Heart left ventricle (tissue), 16 donors: Measurements from ENCODE around the gene CTNNBIP1. TPM values are rescaled to one million over a fixed set of nuclear protein-coding genes. Genes with fewer than 3 reads are reported as not detected.

ENCODE experiments used
- ATAC-seq, 4 donors: fragments of 200-7000 bp; cut with Tn5 transposase; one replicate each; pipeline ENCODE4 v1.9.1; 2020 to 2022; ENCODE audit warnings: moderate library complexity in 4 of 4, mild to moderate bottlenecking in 3 of 4, moderate number of reproducible peaks in 1 of 4
- DNase-seq, 5 donors: peaks; one replicate each; pipeline ENCODE4 v3.0.0-alpha.2; 2020
- H3K27ac ChIP-seq, 12 donors: fragments of 200-600 bp; sonication (generic) in 4 of 12; one replicate each; pipeline versions ENCODE4 v1.5.0 to v1.8.0; 2016 to 2022; ENCODE audit warnings: mild to moderate bottlenecking in 2 of 12
- H3K27me3 ChIP-seq, 9 donors: fragments of 200-600 bp; sonication (generic) in 2 of 9; one replicate each; pipeline versions ENCODE4 v1.5.1 to v1.8.0; 2016 to 2022; ENCODE audit warnings: mild to moderate bottlenecking in 3 of 9
- H3K36me3 ChIP-seq, 9 donors: fragments of 200-600 bp; sonication (generic) in 2 of 9; one replicate each; pipeline versions ENCODE4 v1.5.0 to v1.8.0; 2018 to 2022; ENCODE audit warnings: mild to moderate bottlenecking in 2 of 9
- H3K4me1 ChIP-seq, 12 donors: fragments of 200-600 bp; sonication (generic) in 4 of 12; one replicate each; pipeline versions ENCODE4 v1.5.0 to v1.8.0; 2016 to 2022; ENCODE audit warnings: mild to moderate bottlenecking in 3 of 12
- H3K4me3 ChIP-seq, 12 donors: fragments of 200-600 bp; sonication (generic) in 4 of 12; one replicate each; pipeline versions ENCODE4 v1.5.0 to v1.8.0; 2017 to 2022; ENCODE audit warnings: mild to moderate bottlenecking in 9 of 12, moderate library complexity in 4 of 12
- H3K9me3 ChIP-seq, 12 donors: fragments of 200-600 bp; sonication (generic) in 4 of 12; one replicate each; pipeline versions ENCODE4 v1.5.0 to v1.8.0; 2016 to 2022; ENCODE audit warnings: mild to moderate bottlenecking in 1 of 12
- POLR2A ChIP-seq, 2 donors: fragments of 450-650 bp; IDR thresholded peaks; one replicate each; pipeline ENCODE4 v1.6.1; 2017; ENCODE audit warnings: antibody characterized with exemption in 2 of 2, mild to moderate bottlenecking in 2 of 2, moderate library complexity in 2 of 2
- WGBS, 4 donors: extraction: QIAGEN DNeasy Blood & Tissue Kit in 2 of 4; methylation state at CpG; one replicate each; pipeline versions ENCODE4 v1.1.5 to v1.1.7; 2013 to 2018; 5-methylcytosine and 5-hydroxymethylcytosine counted together
- intact Hi-C, 10 donors: fragments of 100-400 bp; cut with DNase I; formaldehyde crosslinking; loops; one replicate each; pipeline versions ENCODE4 v1.11.1 to v1.14.2; 2022
- polyA plus RNA-seq, 2 donors: library from polyadenylated mRNA; stranded (reverse); fragments of 200-250 nt; gene quantifications; one replicate each; pipeline ENCODE4 v1.2.3, GENCODE V29; 2013
- total RNA-seq, 9 donors: library from RNA; depleted of rRNA in 2 of 9; stranded (reverse); fragments of >200 nt in 2 of 9; fragmentation: NEBNext Ultra II Directional in 3 of 9; extraction: Animal tissue kit (Norgen Biotek cat#: 25700) in 3 of 9; gene quantifications; one replicate each; pipeline versions ENCODE4 v1.1.0 to v1.2.4, GENCODE V29; 2016 to 2023
- TF ChIP-seq, protein P1 (sequence below), 12 donors: fragments of 200-600 bp; sonication (generic) in 4 of 12; IDR thresholded peaks; one replicate each; pipeline versions ENCODE4 v1.5.0 to v1.8.0; 2018 to 2022; ENCODE audit warnings: antibody characterized with exemption in 12 of 12, mild to moderate bottlenecking in 5 of 12
- donor health status: ischemic (EF 13 %, LVEDD 7.1; RV severe dilation, severe dysfunction).
- donor health status: healthy with polysubstance abuse.
- donor health status: DM: no; HTN: yes; CAD: no.
- donor health status: DM: no; HTN: no; CAD: no.
- donor health status: ischemic (EF 25% LVEDD 6.9; RV normal size, moderate dysfunction).
- donor health status: ischemic (EF 25% LVEDD 5.7; RV mildly dilated, moderate dysfunction).
- donor health status: healthy.
- donor health status: DM: yes; HTN: yes; CAD: no.
- donor health status: ischemic (EF 35%, LVEDD 5.7; RV mildly dilated, moderate dysfunction).
- donor health status: nonischemic (EF 11% LVEDD 7.7; RV severe dilation, severe dysfunction).
- donor health status: DM: yes; HTN: yes; CAD: no.
- donor health status: PGD.
- donor health status: ischemic (EF 29% LVEDD 5.4; RV normal size, mild dysfunction).
- donor health status: nonischemic (EF 23%, LVEDD 6.1; RV moderate dilation, normal function).

The CTNNBIP1 gene
- total and polyA plus RNA-seq, 11 donors = 25.4 to 62.0 (median 40.7) TPM

DNA sequence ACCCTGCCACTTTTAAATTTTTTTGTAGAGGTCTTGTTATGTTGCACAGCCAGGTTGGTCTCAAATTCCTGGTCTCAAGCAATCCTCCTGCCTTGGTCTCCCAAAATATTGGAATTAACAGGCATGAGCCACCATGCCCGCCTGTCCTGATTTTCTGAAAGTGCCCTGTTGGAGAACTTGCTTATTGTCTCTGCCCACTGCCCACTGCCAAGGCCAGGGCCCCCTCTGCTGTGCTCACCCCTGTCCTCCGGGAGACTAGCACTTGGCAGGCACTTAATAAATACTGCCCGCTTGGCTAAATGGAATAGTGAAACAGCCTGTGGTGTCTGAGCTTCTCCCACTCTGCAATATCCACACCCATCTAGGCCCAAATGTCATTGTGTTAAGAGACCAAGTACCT is 35.7 kb downstream of the CTNNBIP1 start:
- H3K9me3 ChIP-seq = no peaks in the 10 kb centered on the region
- DNase-seq = peak in 1 of 5 donors; percentile 24
- no peak overlapping the region for H3K4me3 ChIP-seq
- WGBS, 4 donors = 75 to 79% (median 76%) methylated on average over 3 of the region's 3 CpGs
- ATAC-seq = no peak
- TF ChIP-seq, protein P1, sequence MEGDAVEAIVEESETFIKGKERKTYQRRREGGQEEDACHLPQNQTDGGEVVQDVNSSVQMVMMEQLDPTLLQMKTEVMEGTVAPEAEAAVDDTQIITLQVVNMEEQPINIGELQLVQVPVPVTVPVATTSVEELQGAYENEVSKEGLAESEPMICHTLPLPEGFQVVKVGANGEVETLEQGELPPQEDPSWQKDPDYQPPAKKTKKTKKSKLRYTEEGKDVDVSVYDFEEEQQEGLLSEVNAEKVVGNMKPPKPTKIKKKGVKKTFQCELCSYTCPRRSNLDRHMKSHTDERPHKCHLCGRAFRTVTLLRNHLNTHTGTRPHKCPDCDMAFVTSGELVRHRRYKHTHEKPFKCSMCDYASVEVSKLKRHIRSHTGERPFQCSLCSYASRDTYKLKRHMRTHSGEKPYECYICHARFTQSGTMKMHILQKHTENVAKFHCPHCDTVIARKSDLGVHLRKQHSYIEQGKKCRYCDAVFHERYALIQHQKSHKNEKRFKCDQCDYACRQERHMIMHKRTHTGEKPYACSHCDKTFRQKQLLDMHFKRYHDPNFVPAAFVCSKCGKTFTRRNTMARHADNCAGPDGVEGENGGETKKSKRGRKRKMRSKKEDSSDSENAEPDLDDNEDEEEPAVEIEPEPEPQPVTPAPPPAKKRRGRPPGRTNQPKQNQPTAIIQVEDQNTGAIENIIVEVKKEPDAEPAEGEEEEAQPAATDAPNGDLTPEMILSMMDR (IDR thresholded peaks at IDR 0.05) = no peak
- no peak for TF ChIP-seq POLR2A (IDR thresholded peaks at IDR 0.05)
- intact Hi-C loops = loop anchor here in 7 of 10 donors (2.0 to 10.0 kb wide), 8 partner anchors 36 to 160 kb away; partner anchors contain the start of genes UBE4B (in 4 of the 7), LZIC (in 2 of the 7), NMNAT1 (in 2 of the 7) and CTNNBIP1 (in 1 of the 7)
- H3K27me3 ChIP-seq = no peaks in the 10 kb centered on the region
- H3K36me3 ChIP-seq = peaks cover 0 to 26% (median 23%) of the 10 kb centered on the region in 9 donors
- peaks cover 0 to 43% (median 23%) of the 10 kb centered on the region in 12 donors for H3K4me1 ChIP-seq
- H3K27ac ChIP-seq = peak overlapping the region in 2 of 12 donors; percentile 34 to 65

DNA sequence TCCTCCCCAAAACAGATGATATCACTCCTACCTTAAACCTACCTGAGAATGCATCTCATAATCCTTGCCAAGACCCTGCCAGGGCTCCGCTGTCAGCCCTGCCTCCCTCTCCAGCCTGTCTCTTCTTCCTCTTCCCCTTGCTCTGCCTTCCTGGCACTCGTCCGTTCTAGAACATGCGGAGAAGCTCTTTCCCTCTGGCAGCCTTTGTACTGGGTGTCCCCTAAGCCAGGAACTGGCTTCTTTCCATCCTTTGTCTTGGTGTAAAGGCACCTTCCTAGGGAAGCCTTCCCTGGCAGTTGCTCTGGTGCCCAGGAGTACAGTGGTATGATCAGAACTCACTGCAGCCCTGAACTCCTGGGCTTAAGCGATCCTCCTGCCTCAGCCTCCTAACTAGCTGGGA is 36.1 kb downstream of the CTNNBIP1 start:
- Histone ChIP-seq H3K4me1 (peaks cover 0 to 43% (median 23%) of the 10 kb centered on the region in 12 donors), H3K27me3 (no peaks in the 10 kb centered on the region), H3K4me3 (no peak overlapping the region), H3K36me3 (peaks cover 0 to 31% (median 27%) of the 10 kb centered on the region in 9 donors), H3K9me3 (no peaks in the 10 kb centered on the region), H3K27ac (peak overlapping the region in 1 of 12 donors; percentile 65)
- TF ChIP-seq POLR2A (IDR thresholded peaks at IDR 0.05) = no peak
- TF ChIP-seq, protein P1 (IDR thresholded peaks at IDR 0.05) = no peak
- DNase-seq = peak in 1 of 5 donors; percentile 21
- intact Hi-C loops = loop anchor here in 7 of 10 donors (2.0 to 10.0 kb wide), 8 partner anchors 37 to 161 kb away; partner anchors contain the start of genes UBE4B (in 4 of the 7), LZIC (in 2 of the 7), NMNAT1 (in 2 of the 7) and CTNNBIP1 (in 1 of the 7)
- ATAC-seq = no peak
- WGBS, 4 donors = 51 to 75% (median 61%) methylated on average over 5 of the region's 5 CpGs

DNA sequence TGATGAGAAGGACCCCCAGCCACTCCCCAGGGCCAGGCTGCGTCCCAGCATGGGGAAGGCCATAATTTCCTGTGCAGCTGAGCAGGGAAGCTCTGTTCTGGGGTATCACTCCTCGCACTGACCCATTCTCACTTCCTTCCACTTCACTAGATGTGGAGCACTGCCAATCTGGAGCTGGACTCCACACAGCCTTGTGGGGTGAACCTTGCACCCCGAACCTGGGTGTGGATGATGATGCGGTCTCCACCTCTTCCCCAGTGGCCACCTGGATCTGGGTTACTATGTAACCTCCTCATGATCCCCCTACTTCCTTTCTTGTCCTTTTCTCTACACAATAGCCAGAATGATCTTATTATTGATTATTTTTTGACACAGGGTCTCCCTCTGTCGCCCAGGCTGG is 36.7 kb downstream of the CTNNBIP1 start:
- Histone ChIP-seq H3K4me1 (peaks cover 0 to 43% (median 23%) of the 10 kb centered on the region in 12 donors), H3K9me3 (no peaks in the 10 kb centered on the region), H3K36me3 (peaks cover 0 to 37% (median 32%) of the 10 kb centered on the region in 9 donors), H3K27ac (no peak overlapping the region), H3K27me3 (no peaks in the 10 kb centered on the region), H3K4me3 (no peak overlapping the region)
- intact Hi-C loops = loop anchor here in 5 of 10 donors (10.0 kb wide), 3 partner anchors 61 to 161 kb away; partner anchors contain the start of gene UBE4B (in 3 of the 5)
- 81 to 89% (median 86%) methylated on average over 5 of the region's 5 CpGs for WGBS, 4 donors
- ATAC-seq (no peak), DNase-seq (no peak)
- TF ChIP-seq POLR2A (IDR thresholded peaks at IDR 0.05) = no peak
- TF ChIP-seq, protein P1 (IDR thresholded peaks at IDR 0.05) = no peak

DNA sequence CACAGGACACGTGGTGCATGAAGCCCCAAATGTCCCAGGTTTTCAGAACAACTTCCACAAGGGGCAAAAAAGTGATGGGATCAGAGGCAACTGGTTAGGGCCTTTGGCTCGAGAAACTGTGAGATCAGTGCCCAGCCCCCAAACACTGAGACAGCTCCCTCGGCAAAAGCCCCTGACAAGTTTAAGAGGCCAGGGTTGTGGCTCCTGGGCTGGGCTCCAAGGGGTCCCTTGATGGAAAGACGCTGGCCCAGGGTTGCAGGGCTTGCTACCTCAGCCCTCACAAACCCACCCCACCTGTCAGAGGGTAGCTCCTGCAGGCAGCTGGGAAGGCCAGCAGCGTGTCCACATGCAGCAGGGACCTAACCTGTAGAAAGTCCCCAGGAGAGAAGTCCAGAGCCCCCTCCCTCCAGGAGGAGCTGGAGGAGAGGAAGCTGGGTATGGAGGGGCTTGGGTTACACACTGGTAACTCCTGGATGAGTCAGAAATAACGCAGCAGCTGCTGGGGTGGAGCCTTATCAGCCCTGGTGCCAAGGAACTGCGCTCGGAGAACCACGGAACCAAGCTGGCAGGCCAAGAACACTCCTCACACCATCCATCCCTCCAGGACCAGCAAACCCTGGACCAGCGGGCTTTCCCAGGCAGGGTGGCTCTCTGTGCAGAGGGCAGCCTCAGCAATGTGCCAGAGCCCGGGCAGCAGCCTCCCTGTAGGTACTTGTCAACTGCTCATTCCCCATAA is 37.5 kb downstream of the CTNNBIP1 start:
- Histone ChIP-seq H3K4me3 (no peak overlapping the region), H3K4me1 (peaks cover 0 to 37% (median 22%) of the 10 kb centered on the region in 12 donors), H3K36me3 (peaks cover 0 to 45% (median 39%) of the 10 kb centered on the region in 9 donors), H3K9me3 (no peaks in the 10 kb centered on the region), H3K27me3 (no peaks in the 10 kb centered on the region), H3K27ac (no peak overlapping the region)
- TF ChIP-seq POLR2A (IDR thresholded peaks at IDR 0.05) = no peak
- TF ChIP-seq, protein P1 (IDR thresholded peaks at IDR 0.05) = no peak
- 67 to 86% (median 80%) methylated on average over 5 to 11 of the region's 11 CpGs for WGBS, 4 donors
- intact Hi-C loops = loop anchor here in 5 of 10 donors (10.0 kb wide), 3 partner anchors 62 to 162 kb away; partner anchors contain the start of gene UBE4B (in 3 of the 5)
- ATAC-seq (no peak), DNase-seq (peak in 1 of 5 donors; percentile 56)
